Activated CD4-positive, alpha-beta T cell treated with anti-CD3 and anti-CD28 coated beads for 36 hours (primary cell): ENCODE data around the gene ACOT7. TPM values are rescaled to one million over a fixed set of nuclear protein-coding genes. Genes with fewer than 3 reads are reported as not detected.

Experiments used
- ATAC-seq: fragments of 200-7000 bp; cut with Tn5 transposase; one replicate; pipeline ENCODE4 v1.10.0; 2021; ENCODE audit warnings: mild to moderate bottlenecking, moderate library complexity
- CTCF ChIA-PET: fragments of 350-600 bp; sonication (Branson Sonifier 250); formaldehyde crosslinking; loops from one replicate; lab custom pipeline; 2021; ENCODE audit warnings: antibody characterized with exemption; lab: Charles Lee
- POLR2A ChIA-PET: fragments of 350-600 bp; sonication (Branson Sonifier 250); formaldehyde crosslinking; loops from one replicate; lab custom pipeline; 2021; ENCODE audit warnings: antibody characterized with exemption, inconsistent platforms; lab: Charles Lee
- DNase-seq: peaks from one replicate; pipeline ENCODE4 v3.0.0-alpha.2; 2020
- H3K27ac Mint-ChIP-seq: one replicate; pipeline ENCODE4 v1.8.0; 2021; ENCODE audit warnings: mixed read lengths
- H3K27me3 Mint-ChIP-seq: one replicate; pipeline ENCODE4 v1.8.0; 2021; ENCODE audit warnings: mixed read lengths
- H3K36me3 Mint-ChIP-seq: one replicate; pipeline ENCODE4 v1.8.0; 2021; ENCODE audit warnings: low read depth, mixed read lengths
- H3K4me1 Mint-ChIP-seq: one replicate; pipeline ENCODE4 v1.8.0; 2021; ENCODE audit warnings: mixed read lengths
- H3K4me3 Mint-ChIP-seq: one replicate; pipeline ENCODE4 v1.8.0; 2021; ENCODE audit warnings: mild to moderate bottlenecking, moderate library complexity, mixed read lengths
- H3K9me3 Mint-ChIP-seq: one replicate; pipeline ENCODE4 v1.8.0; 2021; ENCODE audit warnings: low read depth, mixed read lengths
- intact Hi-C, 2 experiments: fragments of 100-400 bp; cut with DNase I in 1 of 2; cut with micrococcal nuclease in 1 of 2; formaldehyde crosslinking; loops; one replicate each; pipeline versions ENCODE4 v1.14.2 to v1.15.1; 2022 to 2024; cut with DNase I, micrococcal nuclease
- total RNA-seq, 2 experiments: library from RNA; stranded (reverse); gene quantifications; one replicate each; pipeline ENCODE4 v1.2.3, GENCODE V29; 2021

Gene ACOT7
- total RNA-seq, 2 experiments from 2014 or later: 93.8 to 99.2 TPM

- ATAC-seq (no peak), DNase-seq (no peak)
- intact Hi-C loops: no loop called here
- Mint-ChIP-seq H3K36me3 (no peaks in the 10 kb centered on the region), H3K27ac (no peak overlapping the region), H3K9me3 (no peaks in the 10 kb centered on the region), H3K4me1 (peaks cover 12% of the 10 kb centered on the region), H3K27me3 (peaks cover 46% of the 10 kb centered on the region), H3K4me3 (no peak overlapping the region)
- CTCF ChIA-PET: interaction anchor here (0.7 to 2.2 kb wide), 10 partner anchors 8 to 213 kb away, joined by 3 to 14 read pairs (median 6); no protein-coding TSS in a partner anchor
- POLR2A ChIA-PET: interaction anchor here (0.7 kb wide), 2 partner anchors 58 to 166 kb away, joined by 3 read pairs; no protein-coding TSS in a partner anchor
Observed at GRCh38 chr1:6414881-6415626, 21.5 kb upstream of the ACOT7 start.

GRCh38 chr1:6414443-6414844 lies 20.9 kb upstream of the ACOT7 start:
- Mint-ChIP-seq H3K36me3 (no peaks in the 10 kb centered on the region), H3K4me1 (peaks cover 12% of the 10 kb centered on the region), H3K9me3 (no peaks in the 10 kb centered on the region), H3K4me3 (no peak overlapping the region), H3K27me3 (peaks cover 46% of the 10 kb centered on the region), H3K27ac (peak overlapping the region; percentile 10)
- peak; percentile 94 for ATAC-seq
- CTCF ChIA-PET: interaction anchor here (0.7 to 2.2 kb wide), 11 partner anchors 9 to 213 kb away, joined by 3 to 14 read pairs (median 4); no protein-coding TSS in a partner anchor
- intact Hi-C loops: no loop called here
- POLR2A ChIA-PET: interaction anchor here (0.5 to 0.7 kb wide), 3 partner anchors 45 to 166 kb away, joined by 3 read pairs; no protein-coding TSS in a partner anchor
- DNase-seq: peak; percentile 72

- intact Hi-C loops: no loop called here
- no peak overlapping the region for H3K27ac Mint-ChIP-seq
- no peak overlapping the region for H3K4me3 Mint-ChIP-seq
- ChIA-PET CTCF (interaction anchor here (0.6 to 2.2 kb wide), 2 partner anchors 10 kb away, joined by 5 to 14 read pairs; no protein-coding TSS in a partner anchor), POLR2A (no interaction called here)
- DNase-seq (no peak), ATAC-seq (no peak)
- H3K9me3 Mint-ChIP-seq: no peaks in the 10 kb centered on the region
- peaks cover 44% of the 10 kb centered on the region for H3K27me3 Mint-ChIP-seq
- no peaks in the 10 kb centered on the region for H3K36me3 Mint-ChIP-seq
- peaks cover 9% of the 10 kb centered on the region for H3K4me1 Mint-ChIP-seq
Observed at GRCh38 chr1:6412896-6413295, 19.3 kb upstream of the ACOT7 start.

GRCh38 chr1:6410248-6410893 lies 16.8 kb upstream of the ACOT7 start:
- Mint-ChIP-seq H3K4me1 (peaks cover 9% of the 10 kb centered on the region), H3K27me3 (peaks cover 22% of the 10 kb centered on the region), H3K4me3 (no peak overlapping the region), H3K27ac (no peak overlapping the region), H3K36me3 (no peaks in the 10 kb centered on the region), H3K9me3 (no peaks in the 10 kb centered on the region)
- POLR2A ChIA-PET: interaction anchor here (0.7 kb wide), 1 partner anchor 376 kb away, joined by 3 read pairs; no protein-coding TSS in a partner anchor
- CTCF ChIA-PET: interaction anchor here (1.1 to 1.3 kb wide), 2 partner anchors 10 to 51 kb away, joined by 3 read pairs; no protein-coding TSS in a partner anchor
- no peak for DNase-seq
- ATAC-seq: no peak
- intact Hi-C loops: no loop called here

GRCh38 chr1:6409733-6410132 lies 16.2 kb upstream of the ACOT7 start:
- ATAC-seq (no peak), DNase-seq (no peak)
- Mint-ChIP-seq H3K27me3 (peaks cover 18% of the 10 kb centered on the region), H3K27ac (no peak overlapping the region), H3K4me3 (no peak overlapping the region), H3K36me3 (no peaks in the 10 kb centered on the region), H3K9me3 (no peaks in the 10 kb centered on the region), H3K4me1 (peaks cover 7% of the 10 kb centered on the region)
- CTCF ChIA-PET: interaction anchor here (1.3 kb wide), 1 partner anchor 50 kb away, joined by 3 read pairs; no protein-coding TSS in a partner anchor
- POLR2A ChIA-PET: no interaction called here
- intact Hi-C loops: no loop called here

GRCh38 chr1:6409053-6409452 lies 15.5 kb upstream of the ACOT7 start:
- Mint-ChIP-seq H3K9me3 (no peaks in the 10 kb centered on the region), H3K4me1 (no peaks in the 10 kb centered on the region), H3K4me3 (no peak overlapping the region), H3K36me3 (no peaks in the 10 kb centered on the region), H3K27ac (no peak overlapping the region), H3K27me3 (peaks cover 12% of the 10 kb centered on the region)
- ATAC-seq (no peak), DNase-seq (no peak)
- POLR2A ChIA-PET: no interaction called here
- CTCF ChIA-PET: interaction anchor here (0.7 to 1.6 kb wide), 3 partner anchors 14 to 233 kb away, joined by 5 to 7 read pairs (median 5); no protein-coding TSS in a partner anchor
- intact Hi-C loops: no loop called here

- POLR2A ChIA-PET: no interaction called here
- intact Hi-C loops: no loop called here
Observed at GRCh38 chr1:6408023-6408422, 14.5 kb upstream of the ACOT7 start.

GRCh38 chr1:6401673-6402072 lies 8.1 kb upstream of the ACOT7 start:
- H3K27me3 Mint-ChIP-seq: peaks cover 2% of the 10 kb centered on the region
- ChIA-PET CTCF (interaction anchor here (0.6 to 4.9 kb wide), 9 partner anchors 20 to 388 kb away, joined by 3 to 40 read pairs (median 3); no protein-coding TSS in a partner anchor), POLR2A (no interaction called here)
- H3K27ac Mint-ChIP-seq: no peak overlapping the region
- no peaks in the 10 kb centered on the region for H3K4me1 Mint-ChIP-seq
- ATAC-seq: no peak
- no peaks in the 10 kb centered on the region for H3K9me3 Mint-ChIP-seq
- no peaks in the 10 kb centered on the region for H3K36me3 Mint-ChIP-seq
- H3K4me3 Mint-ChIP-seq: no peak overlapping the region
- DNase-seq: no peak
- intact Hi-C loops: no loop called here

More at GRCh38 chr1:6408023-6408422, 14.5 kb upstream of the ACOT7 start:
- H3K4me3 Mint-ChIP-seq: no peak overlapping the region
- no peaks in the 10 kb centered on the region for H3K9me3 Mint-ChIP-seq
- no peaks in the 10 kb centered on the region for H3K4me1 Mint-ChIP-seq
- DNase-seq (no peak), ATAC-seq (no peak)
- H3K27ac Mint-ChIP-seq: no peak overlapping the region
- CTCF ChIA-PET: interaction anchor here (0.7 to 1.8 kb wide), 5 partner anchors 10 to 161 kb away, joined by 3 to 7 read pairs (median 3); no protein-coding TSS in a partner anchor
- H3K27me3 Mint-ChIP-seq: peaks cover 12% of the 10 kb centered on the region
- H3K36me3 Mint-ChIP-seq: no peaks in the 10 kb centered on the region

GRCh38 chr1:6399294-6399693 lies 5.7 kb upstream of the ACOT7 start:
- no peak for ATAC-seq
- ChIA-PET POLR2A (no interaction called here), CTCF (interaction anchor here (0.9 to 1.9 kb wide), 6 partner anchors 15 to 51 kb away, joined by 3 to 7 read pairs (median 4); no protein-coding TSS in a partner anchor)
- Mint-ChIP-seq H3K4me3 (no peak overlapping the region), H3K4me1 (peaks cover 9% of the 10 kb centered on the region), H3K27ac (no peak overlapping the region), H3K27me3 (peaks cover 2% of the 10 kb centered on the region), H3K9me3 (no peaks in the 10 kb centered on the region), H3K36me3 (no peaks in the 10 kb centered on the region)
- no peak for DNase-seq
- intact Hi-C loops: no loop called here

GRCh38 chr1:6397844-6398441 lies 4.4 kb upstream of the ACOT7 start:
- POLR2A ChIA-PET: interaction anchor here (1.0 kb wide), 1 partner anchor 48 kb away, joined by 3 read pairs; no protein-coding TSS in a partner anchor
- DNase-seq (no peak), ATAC-seq (no peak)
- Mint-ChIP-seq H3K4me1 (peaks cover 14% of the 10 kb centered on the region), H3K9me3 (no peaks in the 10 kb centered on the region), H3K4me3 (no peak overlapping the region), H3K27me3 (no peaks in the 10 kb centered on the region), H3K36me3 (no peaks in the 10 kb centered on the region), H3K27ac (no peak overlapping the region)
- CTCF ChIA-PET: interaction anchor here (1.0 to 1.6 kb wide), 7 partner anchors 10 to 151 kb away, joined by 3 to 7 read pairs (median 3); no protein-coding TSS in a partner anchor
- intact Hi-C loops: loop anchor here in 1 of 2 experiments (2.0 kb wide), 2 partner anchors 49 to 151 kb away; no protein-coding TSS in a partner anchor
